Raji (cell line): ENCODE data around the gene MYH14.

Experiments
- POLR2A ChIP-seq: IDR thresholded peaks from 2 replicates; pipeline ENCODE4 v1.6.1; 2011; ENCODE audit warnings: low read depth, low read length, control low read depth; ENCODE audit not compliant: insufficient read depth

Gene MYH14

GRCh38 chr19:50230379-50231351, 27.2 kb downstream of the MYH14 start:
- TF ChIP-seq POLR2A, result no peak

- no peak for TF ChIP-seq POLR2A
Measured at GRCh38 chr19:50231821-50232220, 28.4 kb downstream of the MYH14 start.

- TF ChIP-seq POLR2A, result no peak
Measured at GRCh38 chr19:50232600-50232999, 29.2 kb downstream of the MYH14 start.

- TF ChIP-seq POLR2A, result no peak
Measured at GRCh38 chr19:50233308-50233910, 30.0 kb downstream of the MYH14 start.

GRCh38 chr19:50238043-50238442, 34.6 kb downstream of the MYH14 start:
- TF ChIP-seq POLR2A, result no peak

GRCh38 chr19:50239921-50240590, 36.6 kb downstream of the MYH14 start:
- no peak for TF ChIP-seq POLR2A

- TF ChIP-seq POLR2A, result no peak
Measured at GRCh38 chr19:50242581-50242980, 39.2 kb downstream of the MYH14 start.

- TF ChIP-seq POLR2A, result no peak
Measured at GRCh38 chr19:50244695-50245094, 41.3 kb downstream of the MYH14 start.

- TF ChIP-seq POLR2A, result no peak
Measured at GRCh38 chr19:50248413-50248812, 45.0 kb downstream of the MYH14 start.

GRCh38 chr19:50248826-50249225, 45.4 kb downstream of the MYH14 start:
- TF ChIP-seq POLR2A, result no peak

GRCh38 chr19:50249636-50250035, 46.2 kb downstream of the MYH14 start:
- TF ChIP-seq POLR2A, result no peak

GRCh38 chr19:50250450-50251136, 47.2 kb downstream of the MYH14 start:
- no peak for TF ChIP-seq POLR2A

- no peak for TF ChIP-seq POLR2A
Measured at GRCh38 chr19:50252111-50252886, 48.9 kb downstream of the MYH14 start.

GRCh38 chr19:50252887-50253268, 49.5 kb downstream of the MYH14 start:
- TF ChIP-seq POLR2A, result no peak
